PFSK-1 (cell line): ENCODE results near the gene OR10Z1. TPM values are rescaled to one million over a fixed set of nuclear protein-coding genes. Genes with fewer than 3 reads are reported as not detected.

Experiments
- FOXP2 ChIP-seq: optimal IDR thresholded peaks from 2 replicates; pipeline ENCODE3; 2011; ENCODE audit warnings: borderline replicate concordance, control low read depth, inconsistent platforms; ENCODE audit not compliant: insufficient read depth; ENCODE audit errors: extremely low read length, extremely low read depth
- POLR2AphosphoS5 ChIP-seq: IDR thresholded peaks from 2 replicates; pipeline ENCODE4 v1.6.1; 2012; ENCODE audit warnings: low read depth, mild to moderate bottlenecking, control low read depth, low read length, moderate library complexity
- SIN3A ChIP-seq: IDR thresholded peaks from 2 replicates; pipeline ENCODE4 v1.6.1; 2012; ENCODE audit warnings: mild to moderate bottlenecking, low read length, moderate library complexity, borderline replicate concordance; ENCODE audit not compliant: insufficient read depth
- TAF1 ChIP-seq: IDR thresholded peaks from 2 replicates; pipeline ENCODE4 v1.6.1; 2012; ENCODE audit warnings: low read length, control low read depth, borderline replicate concordance; ENCODE audit not compliant: insufficient read depth
- polyA plus RNA-seq: library from polyadenylated mRNA; unstranded; fragments of >200 nt; gene quantifications from one replicate; pipeline ENCODE4 v1.2.1, GENCODE V29; 2012; ENCODE audit warnings: low read depth, missing spikeins; ENCODE audit not compliant: insufficient read length
- TF ChIP-seq, protein P1 (sequence below), 2 experiments: IDR thresholded peaks; 2 replicates each; pipeline versions ENCODE4 v1.6.1 to v1.8.0; 2011 to 2012; ENCODE audit warnings: low read depth in 2 of 2, low read length in 2 of 2, control low read depth in 1 of 2, inconsistent platforms in 1 of 2, mild to moderate bottlenecking in 1 of 2, moderate library complexity in 1 of 2; ENCODE audit not compliant: insufficient read depth in 1 of 2

Gene OR10Z1
- not detected for polyA plus RNA-seq

DNA sequence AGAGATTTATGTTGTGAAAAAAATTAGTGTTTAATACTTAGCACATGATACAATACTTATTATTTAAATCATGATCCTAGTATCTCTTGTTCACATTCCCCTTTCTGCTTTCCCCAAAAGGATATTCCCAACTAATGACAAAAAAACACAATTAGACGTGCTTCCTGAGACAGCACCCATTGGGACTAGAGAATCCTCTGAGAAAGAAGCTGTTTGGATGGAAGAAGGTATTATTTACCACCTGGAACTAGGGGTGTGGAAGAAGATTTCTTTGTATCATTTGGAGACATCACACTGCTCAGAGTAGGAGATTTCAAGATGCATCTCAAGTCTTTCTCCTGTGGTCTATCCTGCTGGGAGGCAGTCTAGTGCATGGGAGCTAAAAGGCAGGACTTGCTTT, at the start of gene OR10Z1:
TSS of gene OR10Z1 (plus strand) at position 301 of the 400 bp plus-strand sequence. CDS start 1,171 bp downstream, outside the sequence.
- TF ChIP-seq TAF1: no peak
- TF ChIP-seq POLR2AphosphoS5: no peak
- TF ChIP-seq, protein P1, sequence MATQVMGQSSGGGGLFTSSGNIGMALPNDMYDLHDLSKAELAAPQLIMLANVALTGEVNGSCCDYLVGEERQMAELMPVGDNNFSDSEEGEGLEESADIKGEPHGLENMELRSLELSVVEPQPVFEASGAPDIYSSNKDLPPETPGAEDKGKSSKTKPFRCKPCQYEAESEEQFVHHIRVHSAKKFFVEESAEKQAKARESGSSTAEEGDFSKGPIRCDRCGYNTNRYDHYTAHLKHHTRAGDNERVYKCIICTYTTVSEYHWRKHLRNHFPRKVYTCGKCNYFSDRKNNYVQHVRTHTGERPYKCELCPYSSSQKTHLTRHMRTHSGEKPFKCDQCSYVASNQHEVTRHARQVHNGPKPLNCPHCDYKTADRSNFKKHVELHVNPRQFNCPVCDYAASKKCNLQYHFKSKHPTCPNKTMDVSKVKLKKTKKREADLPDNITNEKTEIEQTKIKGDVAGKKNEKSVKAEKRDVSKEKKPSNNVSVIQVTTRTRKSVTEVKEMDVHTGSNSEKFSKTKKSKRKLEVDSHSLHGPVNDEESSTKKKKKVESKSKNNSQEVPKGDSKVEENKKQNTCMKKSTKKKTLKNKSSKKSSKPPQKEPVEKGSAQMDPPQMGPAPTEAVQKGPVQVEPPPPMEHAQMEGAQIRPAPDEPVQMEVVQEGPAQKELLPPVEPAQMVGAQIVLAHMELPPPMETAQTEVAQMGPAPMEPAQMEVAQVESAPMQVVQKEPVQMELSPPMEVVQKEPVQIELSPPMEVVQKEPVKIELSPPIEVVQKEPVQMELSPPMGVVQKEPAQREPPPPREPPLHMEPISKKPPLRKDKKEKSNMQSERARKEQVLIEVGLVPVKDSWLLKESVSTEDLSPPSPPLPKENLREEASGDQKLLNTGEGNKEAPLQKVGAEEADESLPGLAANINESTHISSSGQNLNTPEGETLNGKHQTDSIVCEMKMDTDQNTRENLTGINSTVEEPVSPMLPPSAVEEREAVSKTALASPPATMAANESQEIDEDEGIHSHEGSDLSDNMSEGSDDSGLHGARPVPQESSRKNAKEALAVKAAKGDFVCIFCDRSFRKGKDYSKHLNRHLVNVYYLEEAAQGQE (IDR thresholded peaks at IDR 0.05; ENCODE audit: insufficient read depth in 1 of 2, low read depth in 2 of 2, low read length in 2 of 2): no peak
- no peak for TF ChIP-seq FOXP2
- TF ChIP-seq SIN3A: no peak

DNA sequence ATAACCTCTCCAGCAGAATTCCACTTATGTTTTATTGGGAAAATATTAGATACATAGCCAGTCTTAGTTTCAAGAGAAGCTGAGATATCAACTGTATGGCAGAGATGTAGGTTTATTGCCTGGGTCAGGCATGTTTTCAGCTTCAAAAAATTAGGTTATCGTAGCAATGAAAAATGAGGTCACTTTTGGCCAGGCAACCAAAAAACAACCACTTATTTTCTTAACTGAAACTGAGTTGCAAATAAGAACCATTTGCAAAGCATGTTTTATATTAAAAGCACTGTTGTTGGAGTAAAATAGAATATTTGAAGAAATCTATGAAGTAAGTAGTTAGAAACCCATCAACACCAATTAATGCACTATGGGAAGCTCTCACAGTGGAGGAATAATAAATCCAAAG, 45.4 kb upstream of the OR10Z1 start:
- TF ChIP-seq POLR2AphosphoS5: no peak
- TF ChIP-seq TAF1: no peak
- TF ChIP-seq, protein P1 (IDR thresholded peaks at IDR 0.05; ENCODE audit: insufficient read depth in 1 of 2, low read depth in 2 of 2, low read length in 2 of 2): no peak
- no peak for TF ChIP-seq FOXP2
- TF ChIP-seq SIN3A: no peak

- TF ChIP-seq TAF1 (no peak), SIN3A (no peak), FOXP2 (no peak), POLR2AphosphoS5 (no peak)
- TF ChIP-seq, protein P1 (IDR thresholded peaks at IDR 0.05; ENCODE audit: insufficient read depth in 1 of 2, low read depth in 2 of 2, low read length in 2 of 2): no peak
Observed at GRCh38 chr1:158563853-158564252, 41.2 kb upstream of the OR10Z1 start.

- TF ChIP-seq TAF1 (no peak), SIN3A (no peak), FOXP2 (no peak), POLR2AphosphoS5 (no peak)
- TF ChIP-seq, protein P1 (IDR thresholded peaks at IDR 0.05; ENCODE audit: insufficient read depth in 1 of 2, low read depth in 2 of 2, low read length in 2 of 2): no peak
Observed at GRCh38 chr1:158564608-158565007, 40.5 kb upstream of the OR10Z1 start.

DNA sequence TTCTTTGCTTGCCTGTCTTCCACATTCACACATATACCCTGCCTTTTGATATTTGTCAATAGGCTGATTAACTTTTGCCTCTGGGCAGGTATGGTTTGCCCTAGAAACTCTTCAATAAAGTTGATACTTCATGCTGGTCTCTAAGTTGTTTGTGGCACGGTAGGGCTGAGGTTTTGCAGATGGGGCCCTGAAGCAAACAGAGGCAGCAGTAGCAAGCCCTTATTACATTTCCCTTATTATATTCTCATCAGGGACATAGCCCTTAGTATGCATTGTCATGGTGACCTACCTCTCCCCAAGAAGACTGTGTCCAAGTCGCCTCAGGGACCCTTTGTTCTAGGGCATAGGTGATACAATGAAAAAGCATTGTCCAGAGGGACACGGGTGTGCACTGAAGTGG, 34.6 kb upstream of the OR10Z1 start, which contains the start of gene OR6P1:
TSS of gene OR6P1 (minus strand) at position 101 of the 400 bp plus-strand sequence. CDS start 6,976 bp downstream, outside the sequence.
- TF ChIP-seq SIN3A: no peak
- TF ChIP-seq POLR2AphosphoS5: no peak
- TF ChIP-seq, protein P1 (IDR thresholded peaks at IDR 0.05; ENCODE audit: insufficient read depth in 1 of 2, low read depth in 2 of 2, low read length in 2 of 2): no peak
- no peak for TF ChIP-seq TAF1
- TF ChIP-seq FOXP2: no peak
